Panc1 (cell line): ENCODE results near the gene USP9Y.

ENCODE experiments used
- POLR2AphosphoS5 ChIP-seq: IDR thresholded peaks from 2 replicates; pipeline ENCODE4 v1.6.1; 2012; ENCODE audit warnings: mild to moderate bottlenecking, low read depth, low read length, moderate library complexity
- SIN3A ChIP-seq: IDR thresholded peaks from 2 replicates; pipeline ENCODE4 v1.6.1; 2012; ENCODE audit warnings: low read depth, mild to moderate bottlenecking, low read length, moderate library complexity, borderline replicate concordance; ENCODE audit not compliant: insufficient read depth
- TCF7L2 ChIP-seq: IDR thresholded peaks from 2 replicates; pipeline ENCODE4 v1.6.1; 2011; ENCODE audit warnings: mild to moderate bottlenecking, low read depth, low read length, inconsistent platforms
- TF ChIP-seq, protein P1 (sequence below): fragments of 450-650 bp; IDR thresholded peaks from 2 replicates; pipeline ENCODE4 v1.5.1; 2017; ENCODE audit warnings: mild to moderate bottlenecking
- TF ChIP-seq, protein P2 (sequence below), 2 experiments: IDR thresholded peaks; 2 replicates each; pipeline ENCODE4 v1.6.1; 2011 to 2012; ENCODE audit warnings: low read depth in 2 of 2, control low read depth in 1 of 2, low read length in 1 of 2, mild to moderate bottlenecking in 1 of 2, moderate library complexity in 1 of 2; ENCODE audit not compliant: insufficient read depth in 1 of 2

DNA sequence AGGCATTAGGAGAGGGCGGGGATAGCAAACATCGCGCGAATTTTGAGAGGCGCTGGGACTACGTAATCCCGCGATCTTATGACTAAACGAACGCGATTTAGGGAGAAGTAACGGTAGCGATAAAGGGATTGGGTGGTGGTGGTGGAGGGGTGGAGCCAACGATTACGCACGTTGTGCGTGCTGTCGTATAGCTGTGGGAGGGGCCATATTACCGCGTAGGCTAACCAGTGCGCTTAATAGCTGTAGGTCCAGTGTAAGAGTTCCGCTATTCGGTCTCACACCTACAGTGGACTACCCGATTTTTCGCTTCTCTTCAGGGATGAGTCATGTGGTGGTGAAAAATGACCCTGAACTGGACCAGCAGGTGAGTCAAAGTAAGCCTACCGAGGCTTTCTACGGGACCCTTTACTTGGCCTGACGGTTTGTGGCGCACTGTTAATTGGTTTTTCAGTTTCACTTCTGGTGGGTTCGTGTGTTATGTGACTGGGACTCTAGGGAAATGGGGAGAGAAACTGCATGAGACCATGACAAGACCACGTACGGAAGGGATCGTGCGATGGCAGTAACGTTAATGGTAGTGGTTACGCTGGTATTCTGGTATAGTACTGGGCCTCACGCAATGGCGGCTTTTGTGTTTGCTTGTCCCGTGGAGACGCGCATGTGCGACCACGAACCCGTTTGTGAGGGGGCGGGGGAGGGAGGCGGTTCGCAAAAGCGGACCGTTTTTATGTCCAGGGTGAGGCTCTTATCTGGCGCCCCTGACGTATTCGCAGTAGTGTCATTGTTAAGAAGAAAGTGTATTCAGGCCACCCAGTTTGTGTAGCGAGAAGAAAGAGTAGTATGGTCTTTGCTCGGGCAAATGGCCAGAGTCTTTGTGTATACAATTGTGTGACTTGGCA lies 203.8 kb downstream of the USP9Y start, which contains the start of gene DDX3Y:
- TF ChIP-seq POLR2AphosphoS5 (no peak), TCF7L2 (no peak), SIN3A (no peak)
- TF ChIP-seq, protein P1, sequence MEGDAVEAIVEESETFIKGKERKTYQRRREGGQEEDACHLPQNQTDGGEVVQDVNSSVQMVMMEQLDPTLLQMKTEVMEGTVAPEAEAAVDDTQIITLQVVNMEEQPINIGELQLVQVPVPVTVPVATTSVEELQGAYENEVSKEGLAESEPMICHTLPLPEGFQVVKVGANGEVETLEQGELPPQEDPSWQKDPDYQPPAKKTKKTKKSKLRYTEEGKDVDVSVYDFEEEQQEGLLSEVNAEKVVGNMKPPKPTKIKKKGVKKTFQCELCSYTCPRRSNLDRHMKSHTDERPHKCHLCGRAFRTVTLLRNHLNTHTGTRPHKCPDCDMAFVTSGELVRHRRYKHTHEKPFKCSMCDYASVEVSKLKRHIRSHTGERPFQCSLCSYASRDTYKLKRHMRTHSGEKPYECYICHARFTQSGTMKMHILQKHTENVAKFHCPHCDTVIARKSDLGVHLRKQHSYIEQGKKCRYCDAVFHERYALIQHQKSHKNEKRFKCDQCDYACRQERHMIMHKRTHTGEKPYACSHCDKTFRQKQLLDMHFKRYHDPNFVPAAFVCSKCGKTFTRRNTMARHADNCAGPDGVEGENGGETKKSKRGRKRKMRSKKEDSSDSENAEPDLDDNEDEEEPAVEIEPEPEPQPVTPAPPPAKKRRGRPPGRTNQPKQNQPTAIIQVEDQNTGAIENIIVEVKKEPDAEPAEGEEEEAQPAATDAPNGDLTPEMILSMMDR, result no peak
- TF ChIP-seq, protein P2, sequence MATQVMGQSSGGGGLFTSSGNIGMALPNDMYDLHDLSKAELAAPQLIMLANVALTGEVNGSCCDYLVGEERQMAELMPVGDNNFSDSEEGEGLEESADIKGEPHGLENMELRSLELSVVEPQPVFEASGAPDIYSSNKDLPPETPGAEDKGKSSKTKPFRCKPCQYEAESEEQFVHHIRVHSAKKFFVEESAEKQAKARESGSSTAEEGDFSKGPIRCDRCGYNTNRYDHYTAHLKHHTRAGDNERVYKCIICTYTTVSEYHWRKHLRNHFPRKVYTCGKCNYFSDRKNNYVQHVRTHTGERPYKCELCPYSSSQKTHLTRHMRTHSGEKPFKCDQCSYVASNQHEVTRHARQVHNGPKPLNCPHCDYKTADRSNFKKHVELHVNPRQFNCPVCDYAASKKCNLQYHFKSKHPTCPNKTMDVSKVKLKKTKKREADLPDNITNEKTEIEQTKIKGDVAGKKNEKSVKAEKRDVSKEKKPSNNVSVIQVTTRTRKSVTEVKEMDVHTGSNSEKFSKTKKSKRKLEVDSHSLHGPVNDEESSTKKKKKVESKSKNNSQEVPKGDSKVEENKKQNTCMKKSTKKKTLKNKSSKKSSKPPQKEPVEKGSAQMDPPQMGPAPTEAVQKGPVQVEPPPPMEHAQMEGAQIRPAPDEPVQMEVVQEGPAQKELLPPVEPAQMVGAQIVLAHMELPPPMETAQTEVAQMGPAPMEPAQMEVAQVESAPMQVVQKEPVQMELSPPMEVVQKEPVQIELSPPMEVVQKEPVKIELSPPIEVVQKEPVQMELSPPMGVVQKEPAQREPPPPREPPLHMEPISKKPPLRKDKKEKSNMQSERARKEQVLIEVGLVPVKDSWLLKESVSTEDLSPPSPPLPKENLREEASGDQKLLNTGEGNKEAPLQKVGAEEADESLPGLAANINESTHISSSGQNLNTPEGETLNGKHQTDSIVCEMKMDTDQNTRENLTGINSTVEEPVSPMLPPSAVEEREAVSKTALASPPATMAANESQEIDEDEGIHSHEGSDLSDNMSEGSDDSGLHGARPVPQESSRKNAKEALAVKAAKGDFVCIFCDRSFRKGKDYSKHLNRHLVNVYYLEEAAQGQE (IDR thresholded peaks at IDR 0.05; ENCODE audit: insufficient read depth in 1 of 2, low read depth in 2 of 2, low read length in 1 of 2), result no peak
